ENCODE data around the gene POLD4. TPM values are rescaled to one million over a fixed set of nuclear protein-coding genes. Genes with fewer than 3 reads are reported as not detected.

POLD4 gene
- total RNA-seq, 4 donors from 2014 or later: 54.5 to 75.7 (median 65.0) TPM

DNA sequence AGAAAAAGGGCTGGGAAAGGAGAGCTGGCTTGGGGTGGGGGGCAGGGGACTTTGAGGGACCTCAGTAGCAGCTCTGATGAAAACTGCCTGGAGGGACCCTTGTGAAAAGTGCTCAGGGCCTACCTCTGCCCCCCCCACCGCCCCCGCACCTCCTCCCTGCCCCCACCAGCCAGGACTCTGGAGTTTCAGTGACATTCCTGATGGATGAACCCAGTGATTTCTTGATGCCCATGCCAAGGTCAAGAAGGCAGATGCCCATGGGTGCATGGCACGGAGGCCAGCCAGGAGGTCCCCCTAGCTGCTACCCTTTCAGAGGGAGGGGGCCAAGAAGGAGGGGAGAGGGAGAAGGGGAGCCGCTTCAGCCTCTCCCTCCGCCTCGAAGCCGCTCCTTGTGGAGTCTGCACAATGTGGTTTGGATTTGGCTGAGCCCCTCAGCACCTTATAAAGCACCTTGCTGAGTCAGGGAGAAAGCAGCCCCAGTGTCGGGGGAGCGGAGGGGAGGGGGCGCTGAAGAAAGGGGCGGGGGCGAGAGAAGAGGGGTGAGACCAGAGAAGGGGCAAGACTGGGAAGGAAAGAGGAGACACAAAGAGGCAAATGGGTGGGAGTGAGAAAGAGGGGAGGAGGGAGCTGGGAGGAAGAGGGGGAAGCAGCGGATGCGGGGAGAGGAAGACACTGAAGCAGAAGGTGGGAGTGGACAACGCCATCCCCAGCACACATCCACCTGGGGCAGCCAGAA is 22.1 kb upstream of the POLD4 start:
- 61% methylated on average over 15 of the region's 15 CpGs for whole genome bisulfite sequencing

DNA sequence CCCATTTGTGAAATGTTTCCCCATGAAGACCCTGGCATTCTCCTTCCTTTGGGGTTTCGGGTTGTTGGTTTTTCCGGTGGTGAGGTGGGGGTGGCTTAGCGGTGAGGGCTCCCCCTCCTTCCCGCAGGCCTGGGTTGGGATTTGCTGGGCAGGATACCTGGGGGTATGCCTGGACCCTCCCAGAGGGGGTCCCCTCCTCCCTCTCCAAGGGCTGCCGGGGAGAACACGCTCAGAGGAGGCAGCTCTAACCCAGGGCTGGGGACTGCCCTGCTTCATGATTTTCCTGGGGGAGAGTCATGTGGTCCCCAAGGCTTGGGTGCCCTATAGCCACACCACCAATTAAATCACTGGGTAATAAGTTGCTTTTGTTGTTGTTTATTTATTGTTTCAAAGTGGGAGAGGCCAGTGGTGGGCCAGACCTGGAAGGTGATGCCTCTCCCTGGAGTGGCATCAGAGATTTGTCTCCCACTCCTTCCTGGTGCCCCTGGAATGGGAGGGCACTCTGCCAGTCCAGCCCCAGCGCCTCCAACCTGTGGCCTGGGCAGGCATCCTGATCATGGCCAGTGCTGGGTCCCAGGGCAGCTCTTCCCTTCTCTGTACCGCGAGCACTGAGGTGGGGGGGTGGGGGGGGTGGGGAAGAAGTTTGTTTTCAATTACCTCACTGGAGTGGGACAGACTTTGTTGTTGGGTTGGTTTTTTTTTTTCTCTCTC is 21.4 kb upstream of the POLD4 start:
- Histone ChIP-seq H3K4me1 (peaks cover 78% of the 10 kb centered on the region), H3K36me3 (no peaks in the 10 kb centered on the region), H3K27me3 (no peaks in the 10 kb centered on the region), H3K4me3 (peak overlapping the region; percentile 93), H3K27ac (peak overlapping the region; percentile 97), H3K9me3 (no peaks in the 10 kb centered on the region)
- 26% methylated on average over 8 of the region's 9 CpGs for WGBS
- TF ChIP-seq, protein P1, sequence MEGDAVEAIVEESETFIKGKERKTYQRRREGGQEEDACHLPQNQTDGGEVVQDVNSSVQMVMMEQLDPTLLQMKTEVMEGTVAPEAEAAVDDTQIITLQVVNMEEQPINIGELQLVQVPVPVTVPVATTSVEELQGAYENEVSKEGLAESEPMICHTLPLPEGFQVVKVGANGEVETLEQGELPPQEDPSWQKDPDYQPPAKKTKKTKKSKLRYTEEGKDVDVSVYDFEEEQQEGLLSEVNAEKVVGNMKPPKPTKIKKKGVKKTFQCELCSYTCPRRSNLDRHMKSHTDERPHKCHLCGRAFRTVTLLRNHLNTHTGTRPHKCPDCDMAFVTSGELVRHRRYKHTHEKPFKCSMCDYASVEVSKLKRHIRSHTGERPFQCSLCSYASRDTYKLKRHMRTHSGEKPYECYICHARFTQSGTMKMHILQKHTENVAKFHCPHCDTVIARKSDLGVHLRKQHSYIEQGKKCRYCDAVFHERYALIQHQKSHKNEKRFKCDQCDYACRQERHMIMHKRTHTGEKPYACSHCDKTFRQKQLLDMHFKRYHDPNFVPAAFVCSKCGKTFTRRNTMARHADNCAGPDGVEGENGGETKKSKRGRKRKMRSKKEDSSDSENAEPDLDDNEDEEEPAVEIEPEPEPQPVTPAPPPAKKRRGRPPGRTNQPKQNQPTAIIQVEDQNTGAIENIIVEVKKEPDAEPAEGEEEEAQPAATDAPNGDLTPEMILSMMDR (IDR thresholded peaks at IDR 0.05): no peak
- TF ChIP-seq POLR2A (IDR thresholded peaks at IDR 0.05) (no peak), POLR2AphosphoS5 (IDR thresholded peaks at IDR 0.05) (no peak), EP300 (IDR thresholded peaks at IDR 0.05) (no peak)
- no peak for DNase-seq (ENCODE audit: low spot score in 2 of 2)

More for the DNA sequence above, 22.1 kb upstream of the POLD4 start:
- Histone ChIP-seq H3K9me3 (no peaks in the 10 kb centered on the region), H3K4me1 (peaks cover 77% of the 10 kb centered on the region), H3K36me3 (no peaks in the 10 kb centered on the region), H3K27ac (no peak overlapping the region), H3K27me3 (no peaks in the 10 kb centered on the region), H3K4me3 (no peak overlapping the region)
- TF ChIP-seq POLR2A (IDR thresholded peaks at IDR 0.05): no peak
- no peak for TF ChIP-seq EP300 (IDR thresholded peaks at IDR 0.05)
- TF ChIP-seq, protein P1 (IDR thresholded peaks at IDR 0.05): no peak
- TF ChIP-seq POLR2AphosphoS5 (IDR thresholded peaks at IDR 0.05): no peak
- DNase-seq (ENCODE audit: low spot score in 2 of 2): no peak

DNA sequence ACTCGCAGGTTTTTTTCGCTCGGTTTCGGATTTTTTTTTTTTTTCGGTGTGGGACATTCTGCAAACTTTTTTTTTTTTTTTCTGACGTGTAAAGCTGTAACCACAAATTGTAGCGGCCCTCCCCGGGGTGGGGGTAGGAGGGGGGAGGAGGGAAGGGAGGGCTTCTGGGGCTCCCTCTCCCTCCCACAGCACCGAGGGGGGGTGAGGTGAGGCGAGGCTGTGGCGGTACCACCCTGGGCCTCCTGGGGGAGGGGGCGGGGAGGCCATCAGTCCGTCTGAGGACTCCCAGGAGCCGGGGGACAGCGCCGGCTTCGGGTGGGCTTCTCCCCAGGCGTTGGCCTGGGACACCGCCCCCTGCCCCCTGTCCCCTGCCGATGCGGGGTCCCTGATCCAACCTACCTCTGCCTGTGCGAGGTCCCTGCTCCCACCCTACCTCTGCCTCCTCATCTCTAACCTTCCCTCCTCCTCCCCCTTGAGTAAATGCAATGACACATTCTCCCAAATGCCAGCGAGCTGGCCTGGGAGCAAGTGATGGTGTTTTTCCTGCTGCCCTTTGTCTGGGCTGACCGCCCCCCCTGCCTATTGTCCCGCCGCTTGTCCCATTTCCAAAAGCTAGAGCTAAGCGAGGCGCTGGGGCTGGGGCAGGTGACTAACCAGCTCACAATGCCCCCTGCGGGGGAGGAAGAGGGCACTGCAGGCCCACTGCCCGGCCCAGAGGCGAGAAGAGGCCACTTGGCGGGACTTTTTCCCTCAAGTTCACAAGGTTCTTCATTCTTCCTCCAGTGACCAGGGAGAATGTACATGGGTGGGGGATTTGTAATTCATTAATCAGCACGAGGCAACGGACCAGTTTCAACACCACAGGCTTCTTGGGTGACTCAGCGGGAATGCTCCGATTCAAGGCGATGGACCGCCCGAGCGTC is 20.6 kb upstream of the POLD4 start:
- TF ChIP-seq, protein P1 (IDR thresholded peaks at IDR 0.05): peak in 1 of 2 donors; percentile 52
- TF ChIP-seq EP300 (IDR thresholded peaks at IDR 0.05): no peak
- peak in 1 of 2 donors; percentile 15 for TF ChIP-seq POLR2A (IDR thresholded peaks at IDR 0.05)
- TF ChIP-seq POLR2AphosphoS5 (IDR thresholded peaks at IDR 0.05): peak in 2 of 3 donors; percentile 59 to 62
- DNase-seq (ENCODE audit: low spot score in 2 of 2): peak; percentile 87 to 91
- Histone ChIP-seq H3K9me3 (no peaks in the 10 kb centered on the region), H3K27me3 (no peaks in the 10 kb centered on the region), H3K36me3 (no peaks in the 10 kb centered on the region), H3K4me3 (peak overlapping the region; percentile 93), H3K4me1 (peaks cover 78% of the 10 kb centered on the region), H3K27ac (peak overlapping the region; percentile 97)
- 3% methylated on average over 33 of the region's 40 CpGs for WGBS

DNA sequence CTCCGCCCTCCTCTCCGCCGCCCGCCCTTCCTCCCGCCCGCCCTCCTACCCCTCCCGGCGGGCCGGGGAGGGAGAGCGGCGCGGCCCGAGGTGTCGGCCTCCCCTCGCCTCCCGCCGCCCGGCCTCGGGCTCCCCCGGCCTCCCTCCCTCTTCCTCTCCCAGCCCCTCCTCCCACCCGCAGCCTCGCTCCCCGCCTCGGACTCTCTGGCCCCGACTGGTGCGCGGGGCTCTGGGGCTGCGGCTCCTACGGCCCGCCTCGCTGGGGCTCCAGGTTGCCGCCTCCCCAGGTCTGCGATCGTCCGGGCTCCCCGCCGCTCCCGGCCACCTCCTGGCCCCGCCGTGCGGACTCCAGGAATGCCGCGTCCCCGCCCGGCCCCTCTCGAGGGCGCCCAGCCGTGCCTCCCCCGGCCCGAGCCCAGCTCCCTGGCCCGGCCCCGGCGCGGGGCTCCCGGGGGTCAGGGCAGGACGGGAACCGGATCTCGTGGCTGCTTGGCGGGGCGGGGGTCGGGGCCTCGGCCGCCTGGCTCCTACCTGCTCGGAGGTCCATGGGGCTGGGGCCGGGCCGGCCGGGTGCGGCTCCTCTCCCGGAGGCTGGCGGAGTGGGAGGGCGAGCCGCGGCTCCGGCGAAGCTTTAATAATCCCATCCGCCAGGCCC is 19.8 kb upstream of the POLD4 start, which contains the start of gene CLCF1:
Gene CLCF1 (minus strand): TSS at position 606 of the 655 bp plus-strand sequence. CDS start 59 bp downstream, at position 547.
- TF ChIP-seq POLR2AphosphoS5 (IDR thresholded peaks at IDR 0.05) (no peak), POLR2A (IDR thresholded peaks at IDR 0.05) (peak in 1 of 2 donors; percentile 12)
- WGBS: 0% methylated on average over 13 of the region's 76 CpGs
- no peaks in the 10 kb centered on the region for H3K27me3 ChIP-seq
- H3K4me1 ChIP-seq: peaks cover 74% of the 10 kb centered on the region
- no peaks in the 10 kb centered on the region for H3K36me3 ChIP-seq
- peak within 1 kb of the TSS; percentile 97 for H3K27ac ChIP-seq
- H3K9me3 ChIP-seq: no peaks in the 10 kb centered on the region
- peak in 1 of 2 donors; percentile 83 for DNase-seq (ENCODE audit: low spot score in 2 of 2)
- H3K4me3 ChIP-seq: peak within 1 kb of the TSS; percentile 93

Measured in suprapubic skin (tissue), 4 donors.